H1 (cell line): ENCODE results near the gene ELL2. TPM values are rescaled to one million over a fixed set of nuclear protein-coding genes. Genes with fewer than 3 reads are reported as not detected.

ENCODE experiments used
- CTCF ChIA-PET: fragments of 300-600 bp; sonication (Branson Sonifier 250); formaldehyde crosslinking; loops from one replicate; lab custom pipeline; 2021; ENCODE audit not compliant: partially characterized antibody; lab: Charles Lee
- POLR2A ChIA-PET: fragments of 300-600 bp; sonication (Branson Sonifier 250); formaldehyde crosslinking; loops from one replicate; lab custom pipeline; 2021; ENCODE audit warnings: inconsistent platforms; ENCODE audit not compliant: partially characterized antibody; lab: Charles Lee
- DNase-seq, 2 experiments: peaks; one replicate each; pipeline versions ENCODE4 v3.0.0 to v3.0.0-alpha.2; 2010 to 2022; ENCODE audit warnings: low spot score in 2 of 2, low read depth in 1 of 2, mixed read lengths in 1 of 2
- FAIRE-seq: peaks from 2 replicates; lab custom pipeline; 2011; peaks lifted over from hg19 to GRCh38; lab: Jason Lieb, UNC
- H2AFZ ChIP-seq: 2 replicates; pipeline ENCODE4 v1.8.1; 2012; ENCODE audit warnings: low read length, inconsistent platforms
- H2AK5ac ChIP-seq: 2 replicates; pipeline ENCODE4 v1.6.1; 2013; ENCODE audit warnings: low read depth, low read length
- H2BK120ac ChIP-seq: replicated peaks from 2 replicates; pipeline ENCODE3; 2013; ENCODE audit warnings: low read depth, low read length, inconsistent platforms
- H2BK12ac ChIP-seq: 2 replicates; pipeline ENCODE4 v1.6.1; 2013; ENCODE audit warnings: low read depth, low read length
- H2BK15ac ChIP-seq: 2 replicates; pipeline ENCODE4 v1.6.1; 2013; ENCODE audit warnings: low read length
- H2BK20ac ChIP-seq: 2 replicates; pipeline ENCODE4 v1.6.1; 2013; ENCODE audit warnings: low read length
- H2BK5ac ChIP-seq: 2 replicates; pipeline ENCODE4 v1.6.1; 2013; ENCODE audit warnings: low read depth, low read length
- H3K14ac ChIP-seq: 2 replicates; pipeline ENCODE4 v1.6.1; 2013; ENCODE audit warnings: inconsistent platforms; ENCODE audit not compliant: insufficient read length
- H3K18ac ChIP-seq: 2 replicates; pipeline ENCODE4 v1.6.1; 2013; ENCODE audit warnings: low read length; ENCODE audit errors: extremely low read depth
- H3K23ac ChIP-seq: 2 replicates; pipeline ENCODE4 v1.6.1; 2013; ENCODE audit warnings: inconsistent platforms; ENCODE audit not compliant: insufficient read length
- H3K23me2 ChIP-seq: 2 replicates; pipeline ENCODE4 v1.6.1; 2013; ENCODE audit warnings: low read depth, low read length
- H3K27ac ChIP-seq: 2 replicates; pipeline ENCODE4 v1.6.1; 2011; ENCODE audit warnings: low read depth, low read length, inconsistent platforms
- H3K27me3 ChIP-seq, 4 experiments: replicated peaks in 1 of 4; 1 replicate in 1 of 4; 2 replicates in 3 of 4; pipeline versions ENCODE4 v1.6.1 to v1.8.1; 2011 to 2013; ENCODE audit warnings: low read length in 3 of 4, mild to moderate bottlenecking in 3 of 4, inconsistent platforms in 2 of 4, mixed read lengths in 2 of 4, moderate library complexity in 1 of 4; ENCODE audit not compliant: control insufficient read depth in 3 of 4, insufficient read depth in 3 of 4; ENCODE audit errors: extremely low read depth in 1 of 4
- H3K36me3 ChIP-seq, 4 experiments: 2 replicates each; pipeline versions ENCODE4 v1.6.1 to v1.8.1; 2011 to 2013; ENCODE audit warnings: mild to moderate bottlenecking in 4 of 4, low read length in 3 of 4, moderate library complexity in 2 of 4, control low read depth in 1 of 4, inconsistent platforms in 1 of 4; ENCODE audit not compliant: insufficient read depth in 4 of 4, control insufficient read depth in 2 of 4
- H3K4ac ChIP-seq: replicated peaks from 2 replicates; pipeline ENCODE3; 2013; ENCODE audit warnings: low read length, low read depth, mixed read lengths, inconsistent platforms; ENCODE audit not compliant: insufficient read length
- H3K4me1 ChIP-seq, 4 experiments: replicated peaks in 1 of 4; 1 replicate in 1 of 4; 2 replicates in 3 of 4; pipeline versions ENCODE4 v1.6.1 to v1.8.1; 2011 to 2013; ENCODE audit warnings: low read length in 3 of 4, inconsistent platforms in 2 of 4, mixed read lengths in 1 of 4; ENCODE audit not compliant: insufficient read depth in 4 of 4, control insufficient read depth in 3 of 4
- H3K4me2 ChIP-seq, 2 experiments: 2 replicates each; pipeline versions ENCODE4 v1.6.1 to v1.8.1; 2011 to 2013; ENCODE audit warnings: low read depth in 2 of 2, low read length in 2 of 2, control low read depth in 1 of 2, inconsistent platforms in 1 of 2, mild to moderate bottlenecking in 1 of 2; ENCODE audit not compliant: insufficient read depth in 1 of 2
- H3K4me3 ChIP-seq, 4 experiments: fragments of 200-600, 300-600 bp in 1 of 4; sonication (generic), shearing (Covaris generic), sonication (Bioruptor Twin) in 1 of 4; 2 replicates each; pipeline versions ENCODE4 v1.5.1 to v1.8.1; 2011 to 2016; ENCODE audit warnings: low read length in 4 of 4, low read depth in 3 of 4, control low read depth in 2 of 4, inconsistent platforms in 2 of 4, mild to moderate bottlenecking in 2 of 4, mixed read lengths in 1 of 4, moderate library complexity in 1 of 4; ENCODE audit not compliant: insufficient read depth in 2 of 4; ENCODE audit errors: extremely low read depth in 1 of 4
- H3K56ac ChIP-seq: replicated peaks from 2 replicates; pipeline ENCODE3; 2013; ENCODE audit warnings: low read depth, mild to moderate bottlenecking, mixed read lengths, low read length, inconsistent platforms; ENCODE audit not compliant: insufficient read length
- H3K79me1 ChIP-seq: 2 replicates; pipeline ENCODE4 v1.6.1; 2013; ENCODE audit warnings: low read depth, low read length, control low read depth
- H3K79me2 ChIP-seq, 2 experiments: 2 replicates each; pipeline versions ENCODE4 v1.6.1 to v1.8.1; 2012 to 2013; ENCODE audit warnings: low read length in 2 of 2, mild to moderate bottlenecking in 2 of 2, inconsistent platforms in 1 of 2; ENCODE audit not compliant: insufficient read depth in 2 of 2, control insufficient read depth in 1 of 2
- H3K9ac ChIP-seq, 4 experiments: replicated peaks in 1 of 4; 1 replicate in 1 of 4; 2 replicates in 3 of 4; pipeline versions ENCODE4 v1.6.1 to v1.8.1; 2011 to 2013; ENCODE audit warnings: low read depth in 3 of 4, low read length in 3 of 4, control low read depth in 2 of 4, mild to moderate bottlenecking in 2 of 4, moderate library complexity in 2 of 4, inconsistent platforms in 1 of 4; ENCODE audit errors: extremely low read depth in 1 of 4
- H3K9me3 ChIP-seq, 2 experiments: 2 replicates each; pipeline versions ENCODE4 v1.6.1 to v1.8.1; 2012 to 2013; ENCODE audit warnings: mild to moderate bottlenecking in 2 of 2, moderate library complexity in 2 of 2, control low read depth in 1 of 2, inconsistent platforms in 1 of 2, low read depth in 1 of 2, low read length in 1 of 2, mixed read lengths in 1 of 2; ENCODE audit not compliant: insufficient read depth in 2 of 2
- H4K20me1 ChIP-seq, 2 experiments: replicated peaks in 1 of 2; 2 replicates each; pipeline versions ENCODE3 to v1.8.1; 2011 to 2013; ENCODE audit warnings: inconsistent platforms in 2 of 2, low read length in 2 of 2, mild to moderate bottlenecking in 1 of 2; ENCODE audit not compliant: insufficient read depth in 2 of 2, control insufficient read depth in 1 of 2
- H4K5ac ChIP-seq: 2 replicates; pipeline ENCODE4 v1.6.1; 2013; ENCODE audit warnings: low read length, low read depth, mixed read lengths, inconsistent platforms; ENCODE audit not compliant: insufficient read length
- H4K8ac ChIP-seq: 2 replicates; pipeline ENCODE4 v1.8.0; 2013; ENCODE audit warnings: mild to moderate bottlenecking, moderate library complexity, low read length, inconsistent platforms; ENCODE audit not compliant: insufficient read depth; ENCODE audit errors: extremely low read depth
- H4K91ac ChIP-seq: replicated peaks from 2 replicates; pipeline ENCODE3; 2013; ENCODE audit warnings: low read length, mixed read lengths, inconsistent platforms; ENCODE audit not compliant: insufficient read length
- BCL11A ChIP-seq, 2 experiments: IDR thresholded peaks; one replicate each; pipeline ENCODE4 v1.6.1; 2011; ENCODE audit warnings: low read depth in 2 of 2, low read length in 2 of 2, mild to moderate bottlenecking in 2 of 2
- CBX5 ChIP-seq: fragments of 300-800, 300-1000 bp; sonication (generic); IDR thresholded peaks from 2 replicates; pipeline ENCODE4 v1.7.1; 2016; ENCODE audit warnings: antibody characterized with exemption, low read length, low read depth
- CTCF ChIP-seq, 3 experiments: IDR thresholded peaks; 1 replicate in 2 of 3; 2 replicates in 1 of 3; pipeline versions ENCODE4 v1.5.1 to v1.6.1; 2011; ENCODE audit warnings: low read length in 3 of 3, mild to moderate bottlenecking in 3 of 3, inconsistent platforms in 2 of 3, low read depth in 1 of 3, moderate library complexity in 1 of 3; ENCODE audit not compliant: insufficient read depth in 1 of 3; ENCODE audit errors: control extremely low read depth in 1 of 3
- EP300 ChIP-seq, 2 experiments: IDR thresholded peaks; 1 replicate in 1 of 2; 2 replicates in 1 of 2; pipeline ENCODE4 v1.6.1; 2011 to 2012; ENCODE audit warnings: low read depth in 2 of 2, low read length in 2 of 2, mild to moderate bottlenecking in 2 of 2, borderline replicate concordance in 1 of 2, inconsistent platforms in 1 of 2, moderate library complexity in 1 of 2
- EZH2 ChIP-seq: fragments of 200-600 bp; sonication (generic); IDR thresholded peaks from 2 replicates; pipeline ENCODE4 v1.7.1; 2012; ENCODE audit warnings: low read depth, mild to moderate bottlenecking, moderate library complexity, low read length, inconsistent platforms; ENCODE audit not compliant: severe bottlenecking
- JUN ChIP-seq: IDR thresholded peaks from 2 replicates; pipeline ENCODE4 v1.6.1; 2011; ENCODE audit warnings: low read depth, mild to moderate bottlenecking, improper control_type of control experiment, low read length
- KDM5A ChIP-seq: fragments of 200-600 bp; IDR thresholded peaks from 2 replicates; pipeline ENCODE4 v1.7.1; 2012; ENCODE audit warnings: mild to moderate bottlenecking, low read length, inconsistent platforms, mixed read lengths
- NRF1 ChIP-seq: IDR thresholded peaks from 2 replicates; pipeline ENCODE4 v1.6.1; 2011; ENCODE audit warnings: mild to moderate bottlenecking, low read depth, low read length, improper control_type of control experiment
- RBBP5 ChIP-seq: IDR thresholded peaks from 2 replicates; pipeline ENCODE4 v1.7.1; 2012; ENCODE audit warnings: low read depth, mild to moderate bottlenecking, inconsistent platforms, low read length, moderate library complexity, borderline replicate concordance
- RFX5 ChIP-seq: IDR thresholded peaks from 2 replicates; pipeline ENCODE4 v1.6.1; 2011; ENCODE audit warnings: low read depth, low read length, improper control_type of control experiment, borderline replicate concordance
- SIX5 ChIP-seq: IDR thresholded peaks from 2 replicates; pipeline ENCODE4 v1.6.1; 2011; ENCODE audit warnings: mild to moderate bottlenecking, low read depth, low read length
- WGBS, 2 experiments: shearing (Covaris generic) in 1 of 2; methylation state at CpG; one replicate each; pipeline versions ENCODE4 v1.1.6 to v1.1.7; 2013 to 2015; ENCODE audit warnings: low lambda C conversion rate in 2 of 2, mixed read lengths in 2 of 2, inconsistent platforms in 1 of 2, low coverage in 1 of 2, missing lambda C conversion rate in 1 of 2; ENCODE audit not compliant: insufficient replicate concordance in 2 of 2, insufficient coverage in 1 of 2, insufficient read length in 1 of 2; ENCODE audit errors: extremely low coverage in 1 of 2, missing lambda C conversion rate in 1 of 2; 5-methylcytosine and 5-hydroxymethylcytosine counted together
- polyA plus RNA-seq, 7 experiments: library from polyadenylated mRNA; depleted of rRNA in 3 of 7; stranded (reverse) in 5 of 7; unstranded in 2 of 7; fragments of >200 nt in 5 of 7; fragments of 200-250 nt in 2 of 7; gene quantifications; 1 replicate in 5 of 7; 2 replicates in 1 of 7; 4 replicates in 1 of 7; pipeline versions ENCODE4 v1.2.1 to v1.2.3, GENCODE V29; 2011 to 2013; ENCODE audit warnings: missing spikeins in 2 of 7, mixed read lengths in 2 of 7
- total RNA-seq: library from RNA; stranded (reverse); fragmentation: NEBNext Ultra II Directional; extraction: Animal tissue kit (Norgen Biotek cat#: 25700); gene quantifications from 2 replicates; pipeline ENCODE4 v1.2.1, GENCODE V29; 2021

ELL2 gene
- total and polyA plus RNA-seq, 2 of the 8 experiments (the other 6 are each of a cell fraction or from before 2014, with no cell fraction given): 6.3 to 29.4 TPM

DNA sequence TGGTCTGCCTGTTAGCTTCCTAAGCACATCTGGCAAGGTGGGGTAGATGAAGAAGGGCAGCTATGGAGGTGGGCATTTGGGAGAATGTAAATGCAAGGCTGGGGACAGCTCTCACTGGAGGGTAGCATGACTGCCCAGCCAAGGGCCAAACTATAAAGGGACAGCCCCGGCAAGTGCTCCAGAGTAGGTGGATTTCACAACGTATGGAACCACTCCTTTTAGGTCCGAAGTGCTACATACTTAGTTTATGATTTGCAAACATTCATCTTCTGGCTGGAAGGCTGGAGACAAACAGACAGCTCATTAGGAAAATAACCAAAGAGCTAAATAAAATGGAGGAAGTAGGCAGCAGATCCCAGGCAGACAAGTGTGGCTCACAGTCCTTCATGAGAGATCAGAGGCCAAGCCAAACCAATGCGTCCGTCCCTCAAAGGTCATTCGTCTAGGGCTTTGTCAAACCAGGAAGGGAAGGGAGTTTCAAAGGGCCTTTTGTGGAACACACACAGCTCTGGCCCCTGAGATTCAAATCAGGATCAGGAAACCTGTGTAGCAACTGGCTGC lies 96.6 kb downstream of the ELL2 start:
- no peak overlapping the region for H2BK20ac ChIP-seq
- H3K27me3 ChIP-seq: no peaks in the 10 kb centered on the region
- WGBS, 2 experiments: 94% methylated on average over 6 of the region's 6 CpGs; no CpG with 5 or more reads in 1 of the 2 experiments
- H4K5ac ChIP-seq: no peak overlapping the region
- H4K91ac ChIP-seq: no peak overlapping the region
- no peak overlapping the region for H3K4ac ChIP-seq
- DNase-seq (no peak), FAIRE-seq (no peak)
- H2AFZ ChIP-seq: no peak overlapping the region; the same call in 1 of the 2 replicates
- H3K23ac ChIP-seq: no peak overlapping the region
- no peaks in the 10 kb centered on the region for H3K23me2 ChIP-seq
- H3K4me2 ChIP-seq: no peak overlapping the region
- no peaks in the 10 kb centered on the region for H4K20me1 ChIP-seq
- H3K27ac ChIP-seq: no peak overlapping the region
- no peak overlapping the region for H2AK5ac ChIP-seq
- no peaks in the 10 kb centered on the region for H3K79me2 ChIP-seq
- H3K18ac ChIP-seq: no peak overlapping the region
- POLR2A ChIA-PET: interaction anchor here (0.7 kb wide), 1 partner anchor 96 kb away, joined by 3 read pairs; the partner anchor contains the start of gene ELL2
- H2BK15ac ChIP-seq: no peak overlapping the region
- H4K8ac ChIP-seq: no peak overlapping the region
- no peak overlapping the region for H3K56ac ChIP-seq
- no peak overlapping the region for H2BK12ac ChIP-seq
- no peaks in the 10 kb centered on the region for H3K79me1 ChIP-seq
- no peak overlapping the region for H2BK5ac ChIP-seq
- H2BK120ac ChIP-seq: no peak overlapping the region
- H3K14ac ChIP-seq: no peak overlapping the region
- H3K9ac ChIP-seq: no peak overlapping the region
- no peaks in the 10 kb centered on the region for H3K36me3 ChIP-seq
- H3K4me1 ChIP-seq: no peaks in the 10 kb centered on the region
- no peak overlapping the region for H3K4me3 ChIP-seq
- no peaks in the 10 kb centered on the region for H3K9me3 ChIP-seq
- CTCF ChIA-PET: interaction anchor here (0.7 to 2.3 kb wide), 3 partner anchors 9 to 471 kb away, joined by 3 to 10 read pairs (median 5); no protein-coding TSS in a partner anchor
- no peak for TF ChIP-seq EP300 (IDR thresholded peaks at IDR 0.05; ENCODE audit: borderline replicate concordance in 1 of 2, low read depth in 2 of 2, low read length in 2 of 2)
- TF ChIP-seq RFX5: no peak
- no peak for TF ChIP-seq CBX5
- TF ChIP-seq SIX5: no peak
- TF ChIP-seq NRF1: no peak
- no peak for TF ChIP-seq KDM5A
- TF ChIP-seq RBBP5: no peak
- TF ChIP-seq BCL11A (IDR thresholded peaks at IDR 0.05; ENCODE audit: low read depth in 2 of 2, low read length in 2 of 2): no peak
- no peak for TF ChIP-seq CTCF (IDR thresholded peaks at IDR 0.05; ENCODE audit: control extremely low read depth in 1 of 3, insufficient read depth in 1 of 3, low read depth in 1 of 3, low read length in 3 of 3)
- no peak for TF ChIP-seq EZH2
- no peak for TF ChIP-seq JUN
